ACC112 (cell line): ENCODE results near the gene ANKRD11.
"Not testable (repeated sequence)": the region's sequence is repeated elsewhere in the genome, so short reads cannot be mapped to it uniquely, and the experiment has no call there.

ENCODE experiments used
- H2AFZ ChIP-seq: fragments of 200-600 bp; sonication (generic); one replicate; pipeline ENCODE4 v1.6.0; 2017; ENCODE audit warnings: antibody characterized with exemption, low read length; ENCODE audit not compliant: unreplicated experiment
- H3K27ac ChIP-seq: fragments of 200-600 bp; sonication (generic); 2 replicates; pipeline ENCODE4 v1.5.1; 2014; ENCODE audit warnings: low read depth, mild to moderate bottlenecking, antibody characterized with exemption, low read length, moderate library complexity
- H3K27me3 ChIP-seq: fragments of 200-600 bp; sonication (generic); 2 replicates; pipeline ENCODE4 v1.6.1; 2014; ENCODE audit warnings: mild to moderate bottlenecking, antibody characterized with exemption, low read length, moderate library complexity, mixed read lengths; ENCODE audit not compliant: insufficient read depth
- H3K36me3 ChIP-seq: fragments of 200-600 bp; sonication (generic); 2 replicates; pipeline ENCODE4 v1.6.1; 2016; ENCODE audit warnings: mild to moderate bottlenecking, antibody characterized with exemption, low read length, moderate library complexity, mixed read lengths; ENCODE audit not compliant: insufficient read depth
- H3K4me1 ChIP-seq: fragments of 200-600 bp; sonication (generic); one replicate; pipeline ENCODE4 v1.6.1; 2016; ENCODE audit warnings: low read length, mixed read lengths; ENCODE audit not compliant: insufficient read depth, unreplicated experiment, control insufficient read depth
- H3K4me3 ChIP-seq: fragments of 200-600 bp; sonication (generic); 2 replicates; pipeline ENCODE4 v1.5.1; 2014; ENCODE audit warnings: mild to moderate bottlenecking, low read depth, low read length
- H3K79me2 ChIP-seq: fragments of 200-600 bp; sonication (generic); one replicate; pipeline ENCODE4 v1.6.0; 2016; ENCODE audit warnings: low read length; ENCODE audit not compliant: control insufficient read depth, unreplicated experiment, insufficient read depth

Gene ANKRD11

DNA sequence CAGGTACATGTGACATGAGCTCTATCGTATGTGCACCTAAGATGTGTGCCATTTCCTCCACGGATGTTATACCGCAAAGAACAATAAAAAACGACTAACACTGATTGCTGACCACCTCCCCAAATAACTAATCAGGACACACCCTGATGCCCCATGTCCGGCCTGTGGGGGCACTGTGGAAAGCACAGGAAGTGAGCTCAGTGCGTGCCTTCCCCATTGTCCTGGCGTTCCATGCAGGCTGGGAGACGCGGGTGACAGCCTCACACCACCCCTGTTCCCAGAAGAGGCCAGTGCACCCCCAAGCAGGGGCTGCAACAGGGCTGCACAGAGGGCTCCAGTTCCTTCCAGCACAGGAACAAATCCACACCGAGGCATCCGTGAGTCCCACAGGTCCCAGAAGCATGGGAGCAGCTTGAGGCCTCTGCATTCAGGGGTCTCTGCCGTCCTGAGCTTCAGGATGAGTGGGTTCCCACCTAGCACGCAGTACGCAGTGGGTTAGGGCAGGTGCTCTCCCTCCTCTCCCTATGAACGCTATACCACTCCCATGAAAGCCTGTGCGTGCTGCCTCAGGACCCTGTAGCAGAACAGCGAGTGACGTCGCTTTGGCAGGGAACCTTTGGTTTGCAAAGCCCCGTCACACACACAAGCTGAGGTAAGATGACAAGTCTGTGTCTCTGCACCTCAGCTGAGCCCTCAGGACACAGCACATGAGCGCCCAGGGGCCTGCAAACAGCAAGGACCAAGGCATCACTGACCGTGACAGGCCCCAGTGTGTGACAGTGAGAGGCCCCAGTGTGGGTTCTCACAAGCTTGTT, 155.2 kb downstream of the ANKRD11 start:
- Histone ChIP-seq H2AFZ (no peak overlapping the region), H3K79me2 (peaks cover 90% of the 10 kb centered on the region), H3K4me1 (peaks cover 44% of the 10 kb centered on the region), H3K36me3 (no peaks in the 10 kb centered on the region), H3K4me3 (no peak overlapping the region), H3K27ac (peak overlapping the region; percentile 89), H3K27me3 (no peaks in the 10 kb centered on the region)

DNA sequence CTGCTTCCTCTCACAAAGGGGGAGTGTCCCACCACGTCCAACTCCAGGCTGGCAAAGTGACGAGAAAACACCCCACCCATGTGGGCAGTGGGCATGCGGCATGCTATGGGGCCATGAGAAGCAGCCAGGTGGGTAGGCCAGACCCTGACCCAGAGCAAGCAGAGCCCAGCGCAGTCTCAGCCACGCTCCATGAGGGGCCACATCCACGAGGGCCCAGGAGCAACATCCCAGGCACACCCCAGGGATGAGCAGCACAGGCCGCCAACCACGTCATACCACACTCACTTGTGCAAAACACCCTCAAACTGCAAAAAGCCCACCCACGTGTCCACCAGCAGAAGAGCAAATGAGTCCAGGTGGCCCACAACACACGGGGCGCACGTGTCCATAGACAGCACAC, 155.9 kb downstream of the ANKRD11 start:
- H3K36me3 ChIP-seq: no peaks in the 10 kb centered on the region
- no peak overlapping the region for H3K4me3 ChIP-seq
- H3K27me3 ChIP-seq: no peaks in the 10 kb centered on the region
- H3K27ac ChIP-seq: peak overlapping the region; percentile 89
- H2AFZ ChIP-seq: no peak overlapping the region
- H3K4me1 ChIP-seq: peaks cover 49% of the 10 kb centered on the region
- H3K79me2 ChIP-seq: peaks cover 88% of the 10 kb centered on the region

DNA sequence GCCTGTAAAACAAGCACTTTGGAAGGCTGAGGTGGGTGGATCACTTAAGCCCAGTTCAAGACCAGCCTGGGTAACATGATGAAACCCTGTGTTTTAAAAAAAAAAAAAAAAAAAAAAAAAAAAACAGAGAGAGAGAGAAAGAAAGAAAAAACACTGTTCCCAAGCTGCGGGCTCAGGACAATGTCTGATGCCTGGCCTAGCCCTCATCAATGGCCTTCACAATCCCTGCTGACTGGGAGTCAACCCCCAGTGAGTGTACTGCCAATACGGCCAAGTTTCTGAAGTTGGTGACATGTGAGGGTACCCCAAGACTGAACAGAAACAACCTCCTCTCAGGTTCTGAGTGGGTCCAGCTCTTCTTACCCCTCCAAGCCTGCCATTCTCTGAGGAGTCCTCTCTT, 156.3 kb downstream of the ANKRD11 start:
- Histone ChIP-seq H3K27ac (peak overlapping the region; percentile 89), H3K4me1 (peaks cover 51% of the 10 kb centered on the region)

DNA sequence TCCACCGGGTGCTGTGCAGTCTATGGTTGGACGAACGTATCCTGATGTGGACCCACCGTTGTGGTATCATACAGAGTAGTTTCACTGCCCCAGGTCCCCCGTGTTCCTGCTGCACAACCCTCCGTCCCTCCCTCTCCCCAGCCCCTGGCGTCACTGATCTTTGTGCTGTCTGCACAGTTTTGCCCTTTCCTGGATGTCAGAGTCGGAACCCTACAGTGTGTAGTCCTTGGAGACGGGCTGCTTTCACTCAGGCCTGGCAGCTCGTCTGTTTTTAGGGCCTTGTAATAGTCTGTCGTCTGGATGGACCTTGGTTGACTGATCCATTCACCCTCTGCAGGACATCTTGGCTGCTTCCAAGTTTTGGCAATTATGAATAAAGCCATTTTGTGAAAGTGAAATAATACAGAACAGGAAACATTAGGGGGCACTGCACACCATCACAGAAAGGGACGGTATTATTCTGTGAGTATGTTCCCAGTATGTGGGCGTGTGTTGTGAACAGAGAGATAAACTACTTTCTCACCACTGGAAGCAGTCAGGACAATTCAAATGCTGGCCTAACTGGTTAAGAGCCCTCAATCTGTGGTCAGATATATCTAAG, 156.9 kb downstream of the ANKRD11 start:
- not testable (repeated sequence) for H3K27me3 ChIP-seq, H3K36me3 ChIP-seq, H2AFZ ChIP-seq, H3K4me3 ChIP-seq
- peaks cover 50% of the 10 kb centered on the region for H3K4me1 ChIP-seq
- peaks cover 89% of the 10 kb centered on the region for H3K79me2 ChIP-seq
- H3K27ac ChIP-seq: peak overlapping the region; percentile 89

More for the DNA sequence above, 156.3 kb downstream of the ANKRD11 start:
- Histone ChIP-seq H2AFZ (no peak overlapping the region), H3K4me3 (no peak overlapping the region), H3K36me3 (no peaks in the 10 kb centered on the region), H3K79me2 (peaks cover 89% of the 10 kb centered on the region), H3K27me3 (no peaks in the 10 kb centered on the region)

DNA sequence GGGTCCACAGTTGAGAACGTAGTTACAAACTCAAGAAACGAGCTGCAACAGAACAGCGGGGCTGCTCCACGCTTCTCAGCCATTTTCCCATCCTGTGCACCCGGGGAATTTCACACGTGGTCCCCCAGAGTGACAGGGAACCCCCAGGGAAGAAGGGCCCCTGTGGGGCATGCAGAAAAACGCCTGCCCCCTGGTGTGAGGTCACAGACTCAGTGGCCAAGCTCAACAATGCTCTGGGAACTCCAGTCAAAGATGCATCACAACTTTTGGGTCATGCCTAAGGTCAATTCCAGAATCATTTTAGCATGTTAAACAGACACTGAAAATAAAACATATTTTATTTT, 157.5 kb downstream of the ANKRD11 start:
- Histone ChIP-seq H3K4me1 (peaks cover 50% of the 10 kb centered on the region), H3K27ac (peak overlapping the region; percentile 89)

DNA sequence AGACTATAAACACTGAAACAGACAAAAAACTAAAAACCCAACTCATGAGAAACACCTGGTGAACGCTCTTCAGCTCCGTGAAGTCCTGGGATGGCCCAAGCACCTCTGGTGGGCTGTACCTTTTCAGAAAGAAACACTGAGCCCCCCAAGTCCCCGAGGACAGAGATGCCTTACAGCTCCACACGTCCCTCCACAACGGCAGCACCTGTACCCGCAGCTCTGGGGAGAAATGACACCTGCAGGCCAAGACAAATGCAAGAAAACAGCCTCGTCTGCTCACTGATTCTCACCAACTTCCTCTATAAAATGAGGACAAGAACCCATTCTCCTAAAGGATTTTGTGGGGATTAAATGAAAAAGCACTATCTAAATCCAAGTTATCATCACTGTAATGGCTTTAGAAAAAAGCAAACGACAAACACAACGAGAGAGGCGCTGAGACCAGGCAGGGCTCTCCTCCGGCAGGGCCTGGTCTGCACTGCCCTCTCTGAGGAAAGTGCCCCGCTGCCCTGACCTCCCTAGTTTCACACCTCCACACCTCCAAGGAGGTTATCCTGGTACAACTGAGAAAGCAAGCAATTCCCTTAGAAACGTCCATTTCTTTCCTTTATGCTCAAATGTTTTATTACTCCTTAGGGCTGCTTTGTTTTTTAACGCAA, 158.0 kb downstream of the ANKRD11 start:
- H3K27me3 ChIP-seq: no peaks in the 10 kb centered on the region
- H3K36me3 ChIP-seq: no peaks in the 10 kb centered on the region
- peak overlapping the region; percentile 89 for H3K27ac ChIP-seq
- no peak overlapping the region for H2AFZ ChIP-seq
- H3K79me2 ChIP-seq: peaks cover 91% of the 10 kb centered on the region
- H3K4me1 ChIP-seq: peaks cover 51% of the 10 kb centered on the region
- H3K4me3 ChIP-seq: no peak overlapping the region

More for the DNA sequence above, 157.5 kb downstream of the ANKRD11 start:
- H3K27me3 ChIP-seq: no peaks in the 10 kb centered on the region
- no peak overlapping the region for H2AFZ ChIP-seq
- H3K79me2 ChIP-seq: peaks cover 90% of the 10 kb centered on the region
- no peak overlapping the region for H3K4me3 ChIP-seq
- H3K36me3 ChIP-seq: no peaks in the 10 kb centered on the region

DNA sequence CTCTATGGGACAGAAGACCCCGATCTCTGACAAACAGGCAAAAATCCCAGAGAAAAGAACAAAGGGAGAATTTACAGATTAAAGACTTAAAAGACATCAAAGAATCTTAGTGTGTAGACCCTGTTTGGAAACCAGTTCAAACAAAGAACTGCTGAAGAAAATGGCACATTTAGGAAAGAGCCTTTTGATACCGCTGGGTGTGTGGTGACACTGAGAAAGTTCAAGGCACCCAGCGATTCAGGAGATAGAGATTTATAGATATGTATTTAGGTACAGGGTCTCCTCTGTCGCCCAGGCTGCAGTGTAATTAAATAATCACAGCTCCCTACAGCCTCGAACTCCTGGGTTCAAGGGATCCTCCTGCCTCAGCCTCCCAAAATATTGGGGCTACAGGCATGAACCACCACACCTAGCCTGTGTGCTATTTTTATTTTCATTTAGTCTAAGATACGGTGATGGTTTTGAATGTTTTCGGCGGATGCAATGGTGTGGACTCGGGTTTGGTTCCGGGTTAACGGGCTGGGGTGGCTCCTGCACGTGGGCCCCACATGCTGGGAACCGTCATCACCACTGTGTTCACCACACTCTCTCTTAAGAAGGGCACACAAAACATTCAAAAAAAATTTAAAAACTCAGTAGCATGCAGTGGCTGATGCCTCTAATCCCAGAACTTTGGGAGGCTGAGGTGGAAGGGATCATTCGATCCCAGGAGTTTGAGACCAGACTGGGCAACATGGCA, 158.8 kb downstream of the ANKRD11 start:
- Histone ChIP-seq H3K4me3 (no peak overlapping the region), H3K4me1 (peaks cover 60% of the 10 kb centered on the region), H3K27ac (peak overlapping the region; percentile 89; the same call in 1 of the 2 replicates), H3K27me3 (no peaks in the 10 kb centered on the region), H3K79me2 (peaks cover 92% of the 10 kb centered on the region), H3K36me3 (no peaks in the 10 kb centered on the region), H2AFZ (no peak overlapping the region)

DNA sequence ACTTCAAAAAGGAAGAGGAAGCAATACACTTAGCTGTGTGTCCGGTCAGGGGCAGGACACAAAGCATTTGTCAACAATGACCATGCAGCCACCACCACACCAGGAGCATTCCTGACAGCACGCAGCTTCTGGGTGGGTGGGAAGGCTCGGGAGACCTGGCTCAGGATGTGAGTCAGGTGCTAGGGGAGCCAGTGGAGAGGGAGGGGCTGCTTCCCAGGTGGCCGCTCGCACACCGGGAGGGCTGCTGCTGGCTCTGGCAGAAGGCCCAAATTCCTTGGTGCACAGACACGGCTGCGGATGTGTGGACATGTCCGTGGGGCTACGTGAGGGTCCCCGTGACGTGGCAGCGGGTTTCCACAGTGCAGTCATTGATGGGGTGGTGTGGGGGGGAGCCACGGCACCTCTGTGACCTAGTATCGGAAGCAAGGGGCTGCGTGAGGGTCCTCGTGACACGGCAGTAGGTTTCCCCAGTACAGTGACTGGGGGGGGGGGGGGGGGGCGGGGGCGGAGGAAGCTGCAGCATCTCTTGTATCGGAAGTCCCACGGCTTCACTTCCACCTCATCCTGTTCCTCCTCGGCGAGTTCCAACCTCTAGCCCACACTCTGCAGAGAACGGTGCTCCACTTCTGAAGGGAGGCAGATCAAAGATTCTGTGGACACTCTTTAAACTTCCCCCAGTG, 160.0 kb downstream of the ANKRD11 start:
- Histone ChIP-seq H3K79me2 (peaks cover 92% of the 10 kb centered on the region), H3K27ac (peak overlapping the region; percentile 50; the same call in 1 of the 2 replicates), H3K27me3 (no peaks in the 10 kb centered on the region), H3K4me3 (no peak overlapping the region), H3K36me3 (no peaks in the 10 kb centered on the region), H2AFZ (no peak overlapping the region), H3K4me1 (peaks cover 63% of the 10 kb centered on the region)

DNA sequence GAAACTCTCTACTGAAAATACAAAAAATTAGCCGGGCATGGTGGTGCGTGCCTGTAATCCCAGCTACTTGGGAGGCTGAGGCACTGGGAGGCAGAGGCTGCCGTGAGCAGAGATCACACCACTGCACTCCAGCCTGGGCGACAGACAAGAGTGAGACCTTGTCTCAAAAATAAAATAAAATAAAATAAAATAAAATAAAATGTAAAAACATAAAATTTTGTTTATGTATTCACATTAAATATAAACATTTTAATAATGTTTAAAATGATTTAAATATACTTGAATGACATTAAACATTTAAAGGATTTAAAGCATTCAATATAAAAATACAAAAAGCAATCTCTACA, 160.6 kb downstream of the ANKRD11 start:
- H2AFZ ChIP-seq, H3K36me3 ChIP-seq, H3K27me3 ChIP-seq, H3K4me3 ChIP-seq: not testable (repeated sequence)
- Histone ChIP-seq H3K4me1 (peaks cover 63% of the 10 kb centered on the region), H3K79me2 (peaks cover 92% of the 10 kb centered on the region), H3K27ac (peak overlapping the region; percentile 53)
